Measurements from ENCODE around the gene ADGRL2.

DNA sequence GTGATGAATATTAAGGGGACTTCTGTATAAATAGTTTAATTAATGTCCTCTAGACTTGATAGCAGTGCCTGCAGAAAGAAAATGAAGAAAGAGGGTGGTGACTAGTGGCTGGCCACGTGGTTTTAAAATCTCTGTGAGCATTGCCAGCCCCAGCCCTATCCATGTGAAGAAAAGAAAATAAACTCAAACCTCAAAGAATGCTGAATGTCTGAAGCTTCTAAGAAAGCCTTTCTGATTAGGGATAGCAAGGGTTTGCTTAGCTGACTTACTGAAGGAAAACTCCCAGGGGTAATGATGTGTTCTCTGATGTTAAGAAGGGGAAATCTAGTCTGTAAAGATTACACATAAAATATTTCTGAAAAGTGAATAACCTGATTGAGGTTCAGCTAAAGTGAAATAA lies 31.8 kb downstream of the ADGRL2 start:
- TF ChIP-seq, protein P1, sequence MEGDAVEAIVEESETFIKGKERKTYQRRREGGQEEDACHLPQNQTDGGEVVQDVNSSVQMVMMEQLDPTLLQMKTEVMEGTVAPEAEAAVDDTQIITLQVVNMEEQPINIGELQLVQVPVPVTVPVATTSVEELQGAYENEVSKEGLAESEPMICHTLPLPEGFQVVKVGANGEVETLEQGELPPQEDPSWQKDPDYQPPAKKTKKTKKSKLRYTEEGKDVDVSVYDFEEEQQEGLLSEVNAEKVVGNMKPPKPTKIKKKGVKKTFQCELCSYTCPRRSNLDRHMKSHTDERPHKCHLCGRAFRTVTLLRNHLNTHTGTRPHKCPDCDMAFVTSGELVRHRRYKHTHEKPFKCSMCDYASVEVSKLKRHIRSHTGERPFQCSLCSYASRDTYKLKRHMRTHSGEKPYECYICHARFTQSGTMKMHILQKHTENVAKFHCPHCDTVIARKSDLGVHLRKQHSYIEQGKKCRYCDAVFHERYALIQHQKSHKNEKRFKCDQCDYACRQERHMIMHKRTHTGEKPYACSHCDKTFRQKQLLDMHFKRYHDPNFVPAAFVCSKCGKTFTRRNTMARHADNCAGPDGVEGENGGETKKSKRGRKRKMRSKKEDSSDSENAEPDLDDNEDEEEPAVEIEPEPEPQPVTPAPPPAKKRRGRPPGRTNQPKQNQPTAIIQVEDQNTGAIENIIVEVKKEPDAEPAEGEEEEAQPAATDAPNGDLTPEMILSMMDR (IDR thresholded peaks at IDR 0.05; ENCODE audit: insufficient read depth, low read length, poor library complexity, severe bottlenecking), result no peak
- no peak for TF ChIP-seq EZH2phosphoT487 (conservative IDR thresholded peaks at IDR 0.05; ENCODE audit: low read length)
